Measurements from ENCODE around the gene SLC2A6.

DNA sequence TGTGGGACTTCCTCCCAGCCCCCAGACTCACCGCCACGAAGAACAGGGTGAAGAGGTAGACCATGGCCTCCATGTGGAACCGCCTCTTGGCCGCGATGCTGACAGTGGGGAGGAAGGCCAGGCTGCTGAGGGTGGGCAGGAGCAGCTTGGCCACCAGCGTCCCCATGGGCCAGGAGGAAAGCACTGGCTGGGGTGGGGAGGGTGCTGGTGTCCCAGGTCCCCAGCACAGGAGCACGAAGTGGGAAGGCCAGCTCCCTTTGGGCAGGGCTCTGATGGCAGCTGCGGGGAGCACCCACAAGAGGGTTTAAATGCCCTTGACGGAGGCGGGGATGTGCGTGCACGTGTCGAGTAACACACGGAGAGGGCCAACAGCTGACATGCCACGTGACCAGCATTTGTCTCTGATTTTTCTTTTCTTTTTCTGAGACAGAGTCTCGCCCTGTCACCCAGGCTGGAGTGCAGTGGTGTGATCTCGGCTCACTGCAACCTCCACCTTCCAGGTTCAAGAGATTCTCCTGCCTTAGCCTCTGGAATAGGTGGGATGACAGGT, 45.9 kb upstream of the SLC2A6 start, which contains the start of gene MYMK:
- TF ChIP-seq CTCF (IDR thresholded peaks at IDR 0.05): no peak
- TF ChIP-seq POLR2A (IDR thresholded peaks at IDR 0.05): no peak

Data from heart left ventricle (tissue), 13 donors.